ENCODE measurements around the gene UGGT1. TPM values are rescaled to one million over a fixed set of nuclear protein-coding genes. Genes with fewer than 3 reads are reported as not detected.

The UGGT1 gene
- total and polyA plus RNA-seq, 2 donors from 2014 or later, result 7.0 to 52.3 TPM

DNA sequence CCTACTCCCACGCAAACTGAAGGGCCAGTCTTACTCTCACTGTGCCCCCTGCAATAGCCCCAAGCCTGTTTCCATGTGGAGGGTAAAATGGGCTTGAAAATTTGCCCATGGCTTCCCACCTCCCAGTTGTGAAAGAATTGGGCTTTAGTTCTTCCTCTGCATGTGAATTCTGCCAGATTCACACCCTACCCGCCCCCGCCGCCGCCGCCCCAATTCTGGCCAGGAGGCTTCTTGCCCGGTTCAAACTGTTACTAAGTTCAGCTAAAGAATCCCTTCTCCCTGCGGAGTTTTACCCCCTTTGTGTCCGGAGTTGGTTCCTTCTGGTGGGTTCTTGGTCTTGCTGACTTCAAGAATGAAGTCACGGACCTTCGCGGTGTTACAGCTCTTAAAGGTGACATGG lies 37.7 kb upstream of the UGGT1 start:
- H3K9ac ChIP-seq (ENCODE audit: low read length in 3 of 3), result no peak overlapping the region
- FAIRE-seq (no peak), DNase-seq (no peak)
- no peak overlapping the region for H3K27ac ChIP-seq (ENCODE audit: low read depth in 2 of 2, low read length in 2 of 2)
- no peaks in the 10 kb centered on the region for H3K36me3 ChIP-seq (ENCODE audit: control insufficient read depth in 2 of 3, insufficient read depth in 3 of 3, low read length in 3 of 3)
- H3K4me3 ChIP-seq (ENCODE audit: low read length in 3 of 3), result no peak overlapping the region
- peaks cover 0 to 4% (median 0%) of the 10 kb centered on the region in 3 donors for H3K9me3 ChIP-seq (ENCODE audit: control insufficient read depth in 2 of 3, insufficient read depth in 1 of 3, low read length in 3 of 3)
- no peaks in the 10 kb centered on the region for H3K4me1 ChIP-seq (ENCODE audit: control insufficient read depth in 2 of 3, insufficient read depth in 2 of 3, low read depth in 1 of 3, low read length in 3 of 3)
- TF ChIP-seq CTCF (IDR thresholded peaks at IDR 0.05; ENCODE audit: borderline replicate concordance, extremely low read depth, insufficient read depth), result no peak
- H3K27me3 ChIP-seq (ENCODE audit: control insufficient read depth, insufficient read depth, low read length), result no peaks in the 10 kb centered on the region
- intact Hi-C loops (cut with DNase I), result no loop called here

- no peak overlapping the region for H3K4me3 ChIP-seq (ENCODE audit: low read length in 3 of 3)
- DNase-seq (no peak), FAIRE-seq (no peak)
- peaks cover 0 to 4% (median 0%) of the 10 kb centered on the region in 3 donors for H3K9me3 ChIP-seq (ENCODE audit: control insufficient read depth in 2 of 3, insufficient read depth in 1 of 3, low read length in 3 of 3)
- no peak overlapping the region for H3K27ac ChIP-seq (ENCODE audit: low read depth in 2 of 2, low read length in 2 of 2)
- no peak for TF ChIP-seq CTCF (IDR thresholded peaks at IDR 0.05; ENCODE audit: borderline replicate concordance, extremely low read depth, insufficient read depth)
- H3K9ac ChIP-seq (ENCODE audit: low read length in 3 of 3), result no peak overlapping the region
- intact Hi-C loops (cut with DNase I), result no loop called here
- H3K36me3 ChIP-seq (ENCODE audit: control insufficient read depth in 2 of 3, insufficient read depth in 3 of 3, low read length in 3 of 3), result no peaks in the 10 kb centered on the region
- no peaks in the 10 kb centered on the region for H3K27me3 ChIP-seq (ENCODE audit: control insufficient read depth, insufficient read depth, low read length)
- no peaks in the 10 kb centered on the region for H3K4me1 ChIP-seq (ENCODE audit: control insufficient read depth in 2 of 3, insufficient read depth in 2 of 3, low read depth in 1 of 3, low read length in 3 of 3)
Observed at GRCh38 chr2:128054104-128054885, 36.7 kb upstream of the UGGT1 start.

DNA sequence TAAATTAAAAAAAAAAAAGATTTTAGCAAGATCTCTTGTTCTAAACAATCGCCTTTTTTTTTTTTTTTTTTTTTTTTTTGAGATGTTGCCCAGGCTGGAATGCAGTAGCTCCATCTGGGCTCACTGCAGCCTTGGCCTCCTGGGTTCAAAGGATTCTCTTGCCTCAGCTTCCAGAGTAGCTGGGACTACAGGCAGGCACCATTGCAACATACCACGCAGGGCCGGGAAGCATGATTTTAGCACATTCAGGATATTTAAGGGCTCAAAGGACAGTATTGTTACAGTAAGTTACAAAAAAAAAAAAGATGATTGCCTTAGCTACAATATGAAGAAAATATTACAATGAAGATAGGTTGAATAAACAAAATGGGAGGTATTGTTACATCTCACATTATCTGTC lies 33.7 kb upstream of the UGGT1 start:
- Histone ChIP-seq H3K4me1 (ENCODE audit: control insufficient read depth in 2 of 3, insufficient read depth in 2 of 3, low read depth in 1 of 3, low read length in 3 of 3) (no peaks in the 10 kb centered on the region), H3K36me3 (ENCODE audit: control insufficient read depth in 2 of 3, insufficient read depth in 3 of 3, low read length in 3 of 3) (no peaks in the 10 kb centered on the region), H3K9me3 (ENCODE audit: control insufficient read depth in 2 of 3, insufficient read depth in 1 of 3, low read length in 3 of 3) (no peaks in the 10 kb centered on the region), H3K4me3 (ENCODE audit: low read length in 3 of 3) (no peak overlapping the region), H3K27me3 (ENCODE audit: control insufficient read depth, insufficient read depth, low read length) (no peaks in the 10 kb centered on the region), H3K9ac (ENCODE audit: low read length in 3 of 3) (no peak overlapping the region), H3K27ac (ENCODE audit: low read depth in 2 of 2, low read length in 2 of 2) (no peak overlapping the region)
- TF ChIP-seq CTCF (IDR thresholded peaks at IDR 0.05; ENCODE audit: borderline replicate concordance, extremely low read depth, insufficient read depth), result no peak
- intact Hi-C loops (cut with DNase I), result no loop called here
- FAIRE-seq (no peak), DNase-seq (no peak)

All from kidney (tissue), 14 donors.